ENCODE data around the gene NT5C.
"Not testable (repeated sequence)": the region's sequence is repeated elsewhere in the genome, so short reads cannot be mapped to it uniquely, and the experiment has no call there.

The NT5C gene

GRCh38 chr17:75159196-75160031 is 27.9 kb upstream of the NT5C start:
- peaks cover 3 to 7% of the 10 kb centered on the region in 2 donors for H3K4me1 ChIP-seq (ENCODE audit: control insufficient read depth in 2 of 2, insufficient read depth in 2 of 2, low read length in 2 of 2)
- no peaks in the 10 kb centered on the region for H3K27me3 ChIP-seq (ENCODE audit: control insufficient read depth in 2 of 2, insufficient read depth in 2 of 2, low read length in 2 of 2)
- H3K36me3 ChIP-seq (ENCODE audit: control insufficient read depth in 2 of 2, insufficient read depth in 2 of 2, low read length in 2 of 2) = no peaks in the 10 kb centered on the region
- H3K27ac ChIP-seq (ENCODE audit: low read depth in 2 of 2, low read length in 2 of 2) = no peak overlapping the region
- no peak overlapping the region for H3K4me3 ChIP-seq (ENCODE audit: low read length in 2 of 2)
- H3K9me3 ChIP-seq (ENCODE audit: control insufficient read depth in 2 of 2, low read length in 2 of 2) = no peaks in the 10 kb centered on the region
- H3K9ac ChIP-seq (ENCODE audit: low read depth in 1 of 2, low read length in 2 of 2) = no peak overlapping the region

DNA sequence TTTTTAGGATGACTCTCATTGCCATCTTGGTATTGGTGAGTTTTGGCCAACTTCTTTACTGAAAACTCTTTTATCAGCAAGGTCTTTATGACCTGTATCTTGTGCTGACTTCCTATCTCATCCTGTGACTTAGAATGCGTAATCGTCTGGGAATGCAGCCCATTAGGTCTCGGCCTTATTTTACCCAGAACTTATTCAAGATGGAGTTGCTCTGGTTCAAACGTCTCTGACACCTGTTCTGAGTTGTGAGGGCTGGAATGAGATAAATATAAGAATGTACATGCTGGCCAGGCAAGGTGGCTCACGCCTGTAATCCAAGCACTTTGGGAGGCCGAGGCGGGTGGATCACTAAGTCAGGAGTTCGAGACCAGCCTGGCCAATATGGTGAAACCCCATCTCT is 26.9 kb upstream of the NT5C start:
- H3K27ac ChIP-seq (ENCODE audit: low read depth in 2 of 2, low read length in 2 of 2); H3K27me3 ChIP-seq (ENCODE audit: control insufficient read depth in 2 of 2, insufficient read depth in 2 of 2, low read length in 2 of 2); H3K4me1 ChIP-seq (ENCODE audit: control insufficient read depth in 2 of 2, insufficient read depth in 2 of 2, low read length in 2 of 2); H3K9ac ChIP-seq (ENCODE audit: low read depth in 1 of 2, low read length in 2 of 2); H3K36me3 ChIP-seq (ENCODE audit: control insufficient read depth in 2 of 2, insufficient read depth in 2 of 2, low read length in 2 of 2); H3K9me3 ChIP-seq (ENCODE audit: control insufficient read depth in 2 of 2, low read length in 2 of 2); H3K4me3 ChIP-seq (ENCODE audit: low read length in 2 of 2): not testable (repeated sequence)

- no peak overlapping the region for H3K27ac ChIP-seq (ENCODE audit: low read depth in 2 of 2, low read length in 2 of 2)
- H3K9ac ChIP-seq (ENCODE audit: low read depth in 1 of 2, low read length in 2 of 2) = no peak overlapping the region
- no peaks in the 10 kb centered on the region for H3K36me3 ChIP-seq (ENCODE audit: control insufficient read depth in 2 of 2, insufficient read depth in 2 of 2, low read length in 2 of 2)
- H3K27me3 ChIP-seq (ENCODE audit: control insufficient read depth in 2 of 2, insufficient read depth in 2 of 2, low read length in 2 of 2) = no peaks in the 10 kb centered on the region
- peaks cover 12 to 13% of the 10 kb centered on the region in 2 donors for H3K4me1 ChIP-seq (ENCODE audit: control insufficient read depth in 2 of 2, insufficient read depth in 2 of 2, low read length in 2 of 2)
- H3K4me3 ChIP-seq (ENCODE audit: low read length in 2 of 2) = peak overlapping the region in 1 of 2 donors; percentile 76
- H3K9me3 ChIP-seq (ENCODE audit: control insufficient read depth in 2 of 2, low read length in 2 of 2) = no peaks in the 10 kb centered on the region
These were observed 23.7 kb upstream of the NT5C start for GRCh38 chr17:75155191-75155601.

DNA sequence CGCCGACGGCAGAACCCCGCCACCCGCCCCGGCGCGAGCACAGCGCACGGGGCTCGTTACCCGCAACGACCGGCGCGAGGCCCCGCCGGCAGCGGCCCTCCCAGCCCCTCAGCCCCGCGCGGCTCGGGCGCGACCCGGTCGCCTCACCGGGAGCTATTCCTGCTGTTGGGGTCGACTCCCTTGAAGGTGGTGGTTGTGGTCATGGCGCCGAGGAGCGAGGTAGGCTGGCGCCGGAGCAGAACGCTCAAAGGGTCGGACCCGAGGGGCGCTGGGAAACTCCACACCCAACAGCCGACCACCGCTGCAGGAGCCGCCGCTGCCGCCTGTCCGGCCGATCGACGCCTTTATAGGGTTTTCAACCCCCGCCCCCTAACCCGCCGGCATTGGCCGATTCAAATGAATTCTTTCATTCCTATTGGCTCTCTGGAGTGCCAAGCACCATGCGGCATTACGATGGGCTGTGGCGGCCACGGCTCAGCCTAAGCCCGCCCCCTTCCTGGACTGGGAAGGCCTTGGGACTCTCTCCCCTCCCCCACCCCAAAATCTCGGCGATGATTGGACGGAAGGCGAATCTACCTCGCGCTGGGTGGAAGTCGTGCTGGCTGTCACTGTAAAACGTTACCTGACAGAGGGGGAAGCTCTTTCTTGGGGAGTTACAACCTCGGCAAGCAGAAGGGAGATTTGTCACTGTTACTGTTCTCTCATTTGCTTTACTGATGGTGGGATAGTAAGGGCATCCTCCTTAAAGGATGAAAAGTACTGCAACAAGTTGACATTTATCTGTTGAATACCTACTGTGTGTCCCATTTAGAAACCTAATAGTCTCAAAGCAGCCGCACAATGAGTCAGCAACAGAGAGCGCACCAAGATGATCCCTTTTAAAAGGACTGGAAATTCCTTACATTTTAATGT is 22.9 kb upstream of the NT5C start, which contains the start of gene JPT1:
Gene JPT1 (minus strand): TSS at position 318 of the 912 bp plus-strand sequence. CDS start 115 bp downstream, at position 203.
- Histone ChIP-seq H3K36me3 (ENCODE audit: control insufficient read depth in 2 of 2, insufficient read depth in 2 of 2, low read length in 2 of 2) (no peaks in the 10 kb centered on the region), H3K4me1 (ENCODE audit: control insufficient read depth in 2 of 2, insufficient read depth in 2 of 2, low read length in 2 of 2) (peaks cover 12 to 13% of the 10 kb centered on the region in 2 donors), H3K27me3 (ENCODE audit: control insufficient read depth in 2 of 2, insufficient read depth in 2 of 2, low read length in 2 of 2) (no peaks in the 10 kb centered on the region), H3K9ac (ENCODE audit: low read depth in 1 of 2, low read length in 2 of 2) (peak within 1 kb of the TSS; percentile 87 to 95), H3K27ac (ENCODE audit: low read depth in 2 of 2, low read length in 2 of 2) (peak within 1 kb of the TSS; percentile 74 to 82), H3K4me3 (ENCODE audit: low read length in 2 of 2) (peak within 1 kb of the TSS; percentile 77 to 91), H3K9me3 (ENCODE audit: control insufficient read depth in 2 of 2, low read length in 2 of 2) (no peaks in the 10 kb centered on the region)

GRCh38 chr17:75153780-75154194 is 22.2 kb upstream of the NT5C start:
- peaks cover 12 to 13% of the 10 kb centered on the region in 2 donors for H3K4me1 ChIP-seq (ENCODE audit: control insufficient read depth in 2 of 2, insufficient read depth in 2 of 2, low read length in 2 of 2)
- no peaks in the 10 kb centered on the region for H3K9me3 ChIP-seq (ENCODE audit: control insufficient read depth in 2 of 2, low read length in 2 of 2)
- no peaks in the 10 kb centered on the region for H3K36me3 ChIP-seq (ENCODE audit: control insufficient read depth in 2 of 2, insufficient read depth in 2 of 2, low read length in 2 of 2)
- peak overlapping the region; percentile 77 to 91 for H3K4me3 ChIP-seq (ENCODE audit: low read length in 2 of 2)
- H3K27me3 ChIP-seq (ENCODE audit: control insufficient read depth in 2 of 2, insufficient read depth in 2 of 2, low read length in 2 of 2) = no peaks in the 10 kb centered on the region
- H3K9ac ChIP-seq (ENCODE audit: low read depth in 1 of 2, low read length in 2 of 2) = peak overlapping the region; percentile 87 to 95
- H3K27ac ChIP-seq (ENCODE audit: low read depth in 2 of 2, low read length in 2 of 2) = peak overlapping the region; percentile 74 to 82

DNA sequence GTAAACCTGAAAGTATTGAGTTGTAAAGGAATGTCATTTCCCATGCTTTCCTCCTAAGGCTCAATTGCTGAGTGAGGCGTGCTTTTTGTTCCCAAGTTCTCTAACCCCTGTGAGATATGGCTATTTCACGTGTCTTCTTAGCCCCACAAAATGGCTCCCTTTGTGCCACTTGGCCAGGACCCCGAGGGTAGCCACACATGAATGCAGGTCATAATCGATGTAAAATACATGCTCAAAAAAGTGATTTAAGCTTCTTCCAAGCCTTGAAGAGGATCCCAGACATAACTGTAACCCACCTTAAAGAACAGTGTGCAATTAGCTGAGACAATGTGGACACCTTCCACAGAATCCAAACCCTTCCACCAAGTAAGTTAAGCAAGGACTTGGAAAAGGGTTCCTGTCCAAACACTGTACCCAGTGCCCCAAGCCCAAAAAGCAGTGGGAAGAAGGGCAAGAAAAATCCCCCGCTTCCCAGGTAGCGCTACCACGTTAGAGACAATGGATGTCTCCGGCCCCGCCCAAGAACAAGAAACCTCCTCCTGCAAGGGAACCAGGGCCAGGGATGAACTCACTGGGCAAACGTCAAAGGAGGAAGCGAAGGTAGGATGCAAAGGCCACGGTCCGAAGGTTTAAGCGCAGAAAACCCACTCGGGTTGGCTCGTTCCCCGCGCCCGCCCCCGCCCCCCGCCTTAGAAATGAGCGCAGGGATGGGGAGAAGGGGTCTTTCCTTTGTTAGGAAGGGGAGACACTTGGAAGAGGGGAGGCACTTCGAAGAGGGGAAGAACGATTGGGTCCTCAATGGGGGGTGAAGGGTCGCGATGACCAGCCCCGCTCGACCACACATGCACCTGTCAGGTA is 21.6 kb upstream of the NT5C start:
- Histone ChIP-seq H3K9me3 (ENCODE audit: control insufficient read depth in 2 of 2, low read length in 2 of 2) (no peaks in the 10 kb centered on the region), H3K9ac (ENCODE audit: low read depth in 1 of 2, low read length in 2 of 2) (peak overlapping the region; percentile 87 to 95), H3K36me3 (ENCODE audit: control insufficient read depth in 2 of 2, insufficient read depth in 2 of 2, low read length in 2 of 2) (peaks cover 0 to 3% of the 10 kb centered on the region in 2 donors), H3K4me1 (ENCODE audit: control insufficient read depth in 2 of 2, insufficient read depth in 2 of 2, low read length in 2 of 2) (peaks cover 15 to 18% of the 10 kb centered on the region in 2 donors), H3K27ac (ENCODE audit: low read depth in 2 of 2, low read length in 2 of 2) (peak overlapping the region; percentile 74 to 82), H3K4me3 (ENCODE audit: low read length in 2 of 2) (peak overlapping the region; percentile 77 to 91), H3K27me3 (ENCODE audit: control insufficient read depth in 2 of 2, insufficient read depth in 2 of 2, low read length in 2 of 2) (no peaks in the 10 kb centered on the region)

- Histone ChIP-seq H3K9ac (ENCODE audit: low read depth in 1 of 2, low read length in 2 of 2) (no peak overlapping the region), H3K4me3 (ENCODE audit: low read length in 2 of 2) (peak overlapping the region; percentile 77 to 91), H3K9me3 (ENCODE audit: control insufficient read depth in 2 of 2, low read length in 2 of 2) (no peaks in the 10 kb centered on the region), H3K4me1 (ENCODE audit: control insufficient read depth in 2 of 2, insufficient read depth in 2 of 2, low read length in 2 of 2) (peaks cover 18 to 22% of the 10 kb centered on the region in 2 donors), H3K36me3 (ENCODE audit: control insufficient read depth in 2 of 2, insufficient read depth in 2 of 2, low read length in 2 of 2) (peaks cover 0 to 8% of the 10 kb centered on the region in 2 donors), H3K27me3 (ENCODE audit: control insufficient read depth in 2 of 2, insufficient read depth in 2 of 2, low read length in 2 of 2) (no peaks in the 10 kb centered on the region), H3K27ac (ENCODE audit: low read depth in 2 of 2, low read length in 2 of 2) (no peak overlapping the region)
These were observed 21.0 kb upstream of the NT5C start for GRCh38 chr17:75152523-75152921.

- no peaks in the 10 kb centered on the region for H3K27me3 ChIP-seq (ENCODE audit: control insufficient read depth in 2 of 2, insufficient read depth in 2 of 2, low read length in 2 of 2)
- no peak overlapping the region for H3K27ac ChIP-seq (ENCODE audit: low read depth in 2 of 2, low read length in 2 of 2)
- no peaks in the 10 kb centered on the region for H3K9me3 ChIP-seq (ENCODE audit: control insufficient read depth in 2 of 2, low read length in 2 of 2)
- peaks cover 5 to 14% of the 10 kb centered on the region in 2 donors for H3K36me3 ChIP-seq (ENCODE audit: control insufficient read depth in 2 of 2, insufficient read depth in 2 of 2, low read length in 2 of 2)
- no peak overlapping the region for H3K9ac ChIP-seq (ENCODE audit: low read depth in 1 of 2, low read length in 2 of 2)
- no peak overlapping the region for H3K4me3 ChIP-seq (ENCODE audit: low read length in 2 of 2)
- peaks cover 18 to 24% of the 10 kb centered on the region in 2 donors for H3K4me1 ChIP-seq (ENCODE audit: control insufficient read depth in 2 of 2, insufficient read depth in 2 of 2, low read length in 2 of 2)
These were observed 20.4 kb upstream of the NT5C start for GRCh38 chr17:75151930-75152329.

DNA sequence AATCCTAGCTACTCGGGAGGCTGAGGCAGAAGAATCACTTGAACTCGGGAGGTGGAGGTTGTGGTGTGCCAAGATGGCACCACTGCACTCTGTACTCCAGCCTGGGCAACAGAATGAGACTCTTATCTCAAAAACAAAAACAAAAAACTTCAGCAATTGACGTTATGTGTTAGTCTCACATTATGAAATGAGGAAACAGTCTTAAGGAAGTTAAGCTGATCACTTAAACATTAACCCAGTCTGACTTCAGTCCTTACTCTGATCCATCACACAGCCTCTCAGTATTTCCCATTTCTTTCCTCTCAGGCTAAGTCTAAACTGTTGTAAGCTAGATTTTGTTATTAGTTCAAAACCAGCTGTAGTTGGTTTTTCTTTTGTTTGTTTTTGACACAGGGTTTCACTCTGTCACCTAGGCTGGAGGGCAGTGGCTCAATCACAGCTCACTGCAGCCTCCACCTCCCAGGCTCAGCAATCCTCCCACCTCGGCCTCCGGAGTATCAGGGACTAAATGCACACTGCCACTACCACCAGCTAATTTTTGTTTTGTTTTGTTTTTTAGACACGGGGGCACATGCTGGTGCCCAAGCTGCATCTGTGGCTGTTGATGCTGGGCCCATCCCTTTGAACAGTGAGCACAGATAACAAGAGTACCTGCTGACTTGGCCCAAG is 16.5 kb upstream of the NT5C start:
- H3K4me1 ChIP-seq (ENCODE audit: control insufficient read depth in 2 of 2, insufficient read depth in 2 of 2, low read length in 2 of 2) = peaks cover 11 to 15% of the 10 kb centered on the region in 2 donors
- peaks cover 32 to 43% of the 10 kb centered on the region in 2 donors for H3K36me3 ChIP-seq (ENCODE audit: control insufficient read depth in 2 of 2, insufficient read depth in 2 of 2, low read length in 2 of 2)
- H3K9ac ChIP-seq (ENCODE audit: low read depth in 1 of 2, low read length in 2 of 2) = peak overlapping the region in 1 of 2 donors; percentile 33
- H3K9me3 ChIP-seq (ENCODE audit: control insufficient read depth in 2 of 2, low read length in 2 of 2) = no peaks in the 10 kb centered on the region
- no peak overlapping the region for H3K4me3 ChIP-seq (ENCODE audit: low read length in 2 of 2)
- no peaks in the 10 kb centered on the region for H3K27me3 ChIP-seq (ENCODE audit: control insufficient read depth in 2 of 2, insufficient read depth in 2 of 2, low read length in 2 of 2)
- H3K27ac ChIP-seq (ENCODE audit: low read depth in 2 of 2, low read length in 2 of 2) = peak overlapping the region; percentile 76 to 83
